Measurements from ENCODE around the gene SLC16A4.

GRCh38 chr1:110408488-110408887, 17.7 kb upstream of the SLC16A4 start:
- TF ChIP-seq CTCF (IDR thresholded peaks at IDR 0.05) (no peak), POLR2A (IDR thresholded peaks at IDR 0.05) (no peak)
